ENCODE data around the gene CDYL2. TPM values are rescaled to one million over a fixed set of nuclear protein-coding genes. Genes with fewer than 3 reads are reported as not detected.

CDYL2 gene
- total and polyA plus RNA-seq, 2 donors = 2.9 to 12.2 TPM

DNA sequence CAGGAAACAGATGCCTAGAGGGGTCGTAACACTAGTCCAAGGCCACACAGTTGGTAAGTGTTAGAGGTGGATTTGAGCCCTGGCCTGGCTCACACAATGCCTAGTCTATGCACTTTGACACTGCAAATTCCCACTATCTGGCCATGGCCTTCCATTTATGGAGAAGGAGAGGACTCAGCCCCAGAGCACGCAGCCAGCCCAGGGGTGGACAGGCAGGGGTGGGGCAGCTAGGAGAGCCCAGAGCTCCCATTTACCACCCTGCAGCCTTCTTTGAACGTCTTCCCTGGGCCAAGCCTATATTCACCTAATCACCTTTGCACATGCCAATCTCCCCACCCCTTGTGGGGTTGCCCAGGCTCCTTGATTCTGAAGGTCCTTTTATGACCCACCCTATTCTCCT, 182.4 kb downstream of the CDYL2 start:
- Histone ChIP-seq H3K4me3 (ENCODE audit: low read depth, low read length) (no peak overlapping the region), H3K36me3 (ENCODE audit: insufficient read depth) (no peaks in the 10 kb centered on the region), H3K4me1 (ENCODE audit: insufficient read depth) (no peaks in the 10 kb centered on the region), H3K27ac (ENCODE audit: low read depth) (no peak overlapping the region)
- 93% methylated on average over 3 of the region's 3 CpGs for WGBS
- no peak for DNase-seq (ENCODE audit: extremely low spot score)

GRCh38 chr16:80620736-80621605, 183.4 kb downstream of the CDYL2 start:
- DNase-seq (ENCODE audit: extremely low spot score) = no peak
- 71% methylated on average over 17 of the region's 17 CpGs for WGBS

GRCh38 chr16:80619824-80620223, 184.6 kb downstream of the CDYL2 start:
- 72% methylated on average over 4 of the region's 4 CpGs for WGBS
- H3K27ac ChIP-seq (ENCODE audit: low read depth) = no peak overlapping the region
- DNase-seq (ENCODE audit: extremely low spot score) = no peak

More at GRCh38 chr16:80620736-80621605, 183.4 kb downstream of the CDYL2 start:
- Histone ChIP-seq H3K4me1 (ENCODE audit: insufficient read depth) (no peaks in the 10 kb centered on the region), H3K27ac (ENCODE audit: low read depth) (no peak overlapping the region), H3K36me3 (ENCODE audit: insufficient read depth) (no peaks in the 10 kb centered on the region), H3K4me3 (ENCODE audit: low read depth, low read length) (no peak overlapping the region)

DNA sequence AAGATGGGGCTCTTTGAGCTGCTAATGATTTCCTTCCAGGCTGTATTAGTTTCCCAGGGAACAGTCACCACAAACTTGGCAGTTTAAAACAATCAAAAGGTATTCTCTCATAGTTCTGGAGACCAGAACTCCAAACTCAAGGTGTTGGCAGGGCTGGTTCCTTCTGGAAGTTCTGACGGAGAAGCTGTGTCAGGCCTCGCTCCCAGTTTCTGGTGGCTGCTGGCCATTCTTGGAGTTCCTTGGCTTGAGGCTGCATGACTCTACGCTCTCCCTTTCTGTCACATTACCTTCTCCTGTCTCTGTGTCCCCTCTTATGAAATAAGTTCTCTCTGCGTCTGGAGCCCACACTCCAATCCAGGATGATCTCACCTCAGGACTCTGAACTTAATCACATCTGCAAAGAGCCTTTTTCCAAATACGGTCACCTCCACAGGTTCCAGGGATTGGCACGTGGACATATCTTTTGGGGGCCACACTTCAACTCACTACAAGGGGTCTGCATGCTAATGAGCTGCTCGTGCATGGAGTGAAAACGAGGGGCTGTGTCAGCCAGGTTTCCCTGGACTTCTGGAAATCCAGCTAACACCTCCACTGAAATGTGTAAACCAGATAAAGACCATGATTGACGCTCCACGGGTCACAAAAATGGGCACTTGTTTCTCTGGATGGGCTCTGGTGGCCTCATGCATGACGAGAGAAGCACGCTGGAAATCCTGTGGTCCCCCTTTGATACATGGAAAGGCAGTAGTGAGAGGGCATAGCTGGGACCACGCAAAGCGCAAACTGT, 185.3 kb downstream of the CDYL2 start:
- Histone ChIP-seq H3K4me1 (ENCODE audit: insufficient read depth) (no peaks in the 10 kb centered on the region), H3K36me3 (ENCODE audit: insufficient read depth) (no peaks in the 10 kb centered on the region), H3K27ac (ENCODE audit: low read depth) (no peak overlapping the region), H3K4me3 (ENCODE audit: low read depth, low read length) (no peak overlapping the region)
- no peak for DNase-seq (ENCODE audit: extremely low spot score)
- WGBS = 90% methylated on average over 14 of the region's 14 CpGs

More at GRCh38 chr16:80619824-80620223, 184.6 kb downstream of the CDYL2 start:
- Histone ChIP-seq H3K4me3 (ENCODE audit: low read depth, low read length) (no peak overlapping the region), H3K36me3 (ENCODE audit: insufficient read depth) (no peaks in the 10 kb centered on the region), H3K4me1 (ENCODE audit: insufficient read depth) (no peaks in the 10 kb centered on the region)

- no peak overlapping the region for H3K4me3 ChIP-seq (ENCODE audit: low read depth, low read length)
- H3K27ac ChIP-seq (ENCODE audit: low read depth) = no peak overlapping the region
- no peaks in the 10 kb centered on the region for H3K4me1 ChIP-seq (ENCODE audit: insufficient read depth)
- H3K36me3 ChIP-seq (ENCODE audit: insufficient read depth) = no peaks in the 10 kb centered on the region
- 93% methylated on average over 3 of the region's 3 CpGs for WGBS
- no peak for DNase-seq (ENCODE audit: extremely low spot score)
Observed at GRCh38 chr16:80616362-80616761, 188.0 kb downstream of the CDYL2 start.

DNA sequence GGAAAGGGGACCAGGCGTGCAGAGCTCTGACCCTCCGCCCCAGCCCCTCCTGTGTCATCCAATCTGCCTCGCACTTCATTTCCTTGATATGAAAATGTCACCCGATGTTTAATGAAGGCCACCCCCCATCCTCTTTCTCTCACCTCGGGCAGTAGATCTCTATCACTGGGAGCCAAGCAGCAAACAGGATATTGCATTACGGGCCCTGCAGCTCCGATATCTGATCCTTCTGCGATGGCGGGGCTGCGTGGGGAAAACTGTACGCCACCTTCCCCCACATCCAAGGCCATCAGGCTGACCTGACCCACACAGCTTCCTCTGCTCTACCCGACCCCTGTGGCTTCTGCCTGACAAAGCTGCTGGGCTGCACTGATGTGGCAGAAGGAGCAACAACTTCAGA, 188.7 kb downstream of the CDYL2 start:
- DNase-seq (ENCODE audit: extremely low spot score) = no peak
- no peaks in the 10 kb centered on the region for H3K36me3 ChIP-seq (ENCODE audit: insufficient read depth)

DNA sequence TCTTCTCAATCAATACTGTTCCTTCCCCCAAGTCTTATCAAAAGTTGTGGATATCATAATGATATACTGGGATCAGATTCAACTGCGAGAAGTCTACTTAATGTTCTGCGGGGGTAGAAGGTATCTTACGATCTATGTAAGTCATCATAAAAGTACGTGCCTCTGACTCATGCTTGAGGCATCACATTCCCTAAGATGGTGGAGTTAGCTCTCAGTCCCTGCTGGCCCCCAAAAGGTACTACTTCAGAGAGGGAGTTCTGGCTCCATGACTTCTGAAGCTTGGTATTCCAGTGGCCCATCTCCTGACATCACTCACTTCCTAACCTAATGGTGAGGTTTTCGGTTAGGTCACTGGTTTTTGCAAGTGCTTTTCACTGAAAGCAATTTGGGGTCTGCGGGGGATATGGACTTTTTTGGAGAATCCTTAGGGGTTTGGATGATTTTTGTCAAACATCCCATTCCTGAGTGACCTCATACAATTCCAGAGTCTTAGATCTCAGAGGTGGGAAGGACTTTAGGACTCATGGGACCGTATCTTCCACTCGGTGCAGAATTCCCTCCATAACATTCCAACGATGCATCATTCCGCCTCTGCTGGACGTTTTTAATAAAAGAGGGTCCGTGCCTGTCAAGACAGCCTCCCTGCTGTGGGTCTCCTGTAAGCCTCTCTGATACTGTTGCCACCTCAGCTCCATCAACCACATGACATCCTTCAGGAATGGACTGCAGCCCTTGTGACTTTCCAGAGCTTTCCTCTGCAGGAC, 189.3 kb downstream of the CDYL2 start:
- no peak overlapping the region for H3K27ac ChIP-seq (ENCODE audit: low read depth)
- 86% methylated on average over 12 of the region's 12 CpGs for WGBS

More for the DNA sequence above, 188.7 kb downstream of the CDYL2 start:
- WGBS = 66% methylated on average over 12 of the region's 12 CpGs
- no peak overlapping the region for H3K4me3 ChIP-seq (ENCODE audit: low read depth, low read length)
- H3K4me1 ChIP-seq (ENCODE audit: insufficient read depth) = no peaks in the 10 kb centered on the region
- H3K27ac ChIP-seq (ENCODE audit: low read depth) = no peak overlapping the region

DNA sequence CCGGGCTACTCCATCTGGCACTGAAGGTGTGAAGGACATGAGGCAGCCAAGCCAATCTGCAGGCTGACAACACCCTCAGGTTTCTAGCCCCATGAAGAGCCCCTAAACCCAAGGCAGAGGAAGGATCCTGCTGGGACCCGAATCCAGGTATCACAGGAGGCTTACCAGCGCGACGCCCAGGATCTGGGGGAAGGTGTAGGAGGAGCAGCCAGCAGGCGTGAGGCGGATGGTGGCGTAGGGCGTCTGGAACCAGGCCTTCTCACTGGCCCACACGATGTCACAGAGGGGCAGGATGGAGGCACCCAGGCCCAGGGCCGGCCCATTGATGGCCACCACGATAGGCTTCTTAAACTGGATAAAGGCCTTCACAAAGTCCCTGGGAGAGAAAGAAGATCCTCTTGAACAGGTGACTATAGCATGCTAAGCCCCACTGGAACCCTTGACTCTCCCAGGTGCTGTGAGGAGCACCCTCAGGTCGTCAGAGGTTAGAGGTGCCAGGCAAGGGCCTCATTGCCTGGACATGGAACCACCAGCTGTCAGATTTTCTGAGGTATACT, 191.9 kb downstream of the CDYL2 start:
- DNase-seq (ENCODE audit: extremely low spot score) = no peak
- Histone ChIP-seq H3K4me3 (ENCODE audit: low read depth, low read length) (no peak overlapping the region), H3K4me1 (ENCODE audit: insufficient read depth) (no peaks in the 10 kb centered on the region), H3K36me3 (ENCODE audit: insufficient read depth) (no peaks in the 10 kb centered on the region), H3K27ac (ENCODE audit: low read depth) (no peak overlapping the region)
- 93% methylated on average over 13 of the region's 13 CpGs for WGBS

More for the DNA sequence above, 189.3 kb downstream of the CDYL2 start:
- DNase-seq (ENCODE audit: extremely low spot score) = no peak
- Histone ChIP-seq H3K4me1 (ENCODE audit: insufficient read depth) (no peaks in the 10 kb centered on the region), H3K36me3 (ENCODE audit: insufficient read depth) (no peaks in the 10 kb centered on the region), H3K4me3 (ENCODE audit: low read depth, low read length) (no peak overlapping the region)

DNA sequence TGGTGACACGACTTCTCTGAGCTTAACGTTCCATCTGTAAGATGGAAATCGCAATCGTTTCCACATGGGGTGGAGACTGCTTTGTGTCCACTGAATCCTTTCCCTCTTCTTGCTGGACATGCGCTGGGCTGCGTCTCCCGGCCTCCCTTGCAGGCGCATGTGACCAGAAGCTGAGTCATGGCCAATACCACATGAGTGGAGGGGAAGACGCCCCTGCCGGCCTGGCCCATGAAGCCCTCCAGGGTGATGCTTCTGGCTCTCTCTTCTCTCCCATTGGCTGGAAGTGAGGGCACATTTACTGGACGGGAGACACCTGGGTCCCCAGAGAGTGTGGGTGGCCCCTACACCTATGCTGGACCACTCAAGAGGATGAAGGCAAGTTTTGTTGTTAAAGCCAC, 192.5 kb downstream of the CDYL2 start:
- Histone ChIP-seq H3K36me3 (ENCODE audit: insufficient read depth) (no peaks in the 10 kb centered on the region), H3K27ac (ENCODE audit: low read depth) (no peak overlapping the region), H3K4me3 (ENCODE audit: low read depth, low read length) (no peak overlapping the region), H3K4me1 (ENCODE audit: insufficient read depth) (no peaks in the 10 kb centered on the region)
- no peak for DNase-seq (ENCODE audit: extremely low spot score)
- 91% methylated on average over 11 of the region's 11 CpGs for WGBS

GRCh38 chr16:80611171-80611929, 193.0 kb downstream of the CDYL2 start:
- Histone ChIP-seq H3K4me1 (ENCODE audit: insufficient read depth) (no peaks in the 10 kb centered on the region), H3K36me3 (ENCODE audit: insufficient read depth) (no peaks in the 10 kb centered on the region), H3K4me3 (ENCODE audit: low read depth, low read length) (no peak overlapping the region), H3K27ac (ENCODE audit: low read depth) (no peak overlapping the region)
- no peak for DNase-seq (ENCODE audit: extremely low spot score)
- WGBS = 79% methylated on average over 16 of the region's 16 CpGs

GRCh38 chr16:80610481-80611156, 193.8 kb downstream of the CDYL2 start:
- no peak for DNase-seq (ENCODE audit: extremely low spot score)
- Histone ChIP-seq H3K27ac (ENCODE audit: low read depth) (no peak overlapping the region), H3K36me3 (ENCODE audit: insufficient read depth) (no peaks in the 10 kb centered on the region)

GRCh38 chr16:80608946-80609345, 195.5 kb downstream of the CDYL2 start:
- H3K4me3 ChIP-seq (ENCODE audit: low read depth, low read length) = no peak overlapping the region
- H3K36me3 ChIP-seq (ENCODE audit: insufficient read depth) = no peaks in the 10 kb centered on the region
- no peak for DNase-seq (ENCODE audit: extremely low spot score)
- 78% methylated on average over 6 of the region's 6 CpGs for whole genome bisulfite sequencing
- H3K27ac ChIP-seq (ENCODE audit: low read depth) = no peak overlapping the region
- H3K4me1 ChIP-seq (ENCODE audit: insufficient read depth) = no peaks in the 10 kb centered on the region

More at GRCh38 chr16:80610481-80611156, 193.8 kb downstream of the CDYL2 start:
- 92% methylated on average over 9 of the region's 9 CpGs for WGBS
- Histone ChIP-seq H3K4me1 (ENCODE audit: insufficient read depth) (no peaks in the 10 kb centered on the region), H3K4me3 (ENCODE audit: low read depth, low read length) (no peak overlapping the region)

All from urinary bladder (tissue), 4 donors.